Breast epithelium (tissue), 4 donors: Measurements from ENCODE around the gene PHACTR1. TPM values are rescaled to one million over a fixed set of nuclear protein-coding genes. Genes with fewer than 3 reads are reported as not detected.

Source experiments
- DNase-seq, 2 donors: peaks; one replicate each; pipeline ENCODE4 v3.0.0-alpha.2; 2019; ENCODE audit warnings: low spot score in 2 of 2
- H3K27ac ChIP-seq, 2 donors: fragments of 200-600 bp; sonication (generic) in 1 of 2; one replicate each; pipeline ENCODE4 v1.5.1; 2016 to 2019; ENCODE audit warnings: mild to moderate bottlenecking in 1 of 2
- H3K27me3 ChIP-seq, 2 donors: fragments of 200-600 bp; sonication (generic) in 1 of 2; one replicate each; pipeline versions ENCODE4 v1.5.1 to v1.6.0; 2017 to 2019; ENCODE audit warnings: control low read depth in 1 of 2, mild to moderate bottlenecking in 1 of 2
- H3K36me3 ChIP-seq: fragments of 200-600 bp; one replicate; pipeline ENCODE4 v1.5.1; 2019
- H3K4me1 ChIP-seq, 2 donors: fragments of 200-600 bp; sonication (generic); one replicate each; pipeline ENCODE4 v1.5.1; 2016 to 2019; ENCODE audit warnings: control low read depth in 1 of 2
- H3K4me3 ChIP-seq, 3 donors: fragments of 200-600 bp; sonication (generic); 1 replicate in 2 of 3; 2 replicates in 1 of 3; pipeline ENCODE4 v1.5.1; 2016 to 2019; ENCODE audit warnings: mild to moderate bottlenecking in 3 of 3, moderate library complexity in 2 of 3
- H3K9me3 ChIP-seq, 2 donors: fragments of 200-600 bp; sonication (generic) in 1 of 2; one replicate each; pipeline ENCODE4 v1.5.1; 2016 to 2019; ENCODE audit warnings: control low read depth in 1 of 2
- CTCF ChIP-seq, 3 donors: fragments of 450-650 bp; IDR thresholded peaks; one replicate each; pipeline ENCODE4 v1.5.1; 2016 to 2017; ENCODE audit warnings: antibody characterized with exemption in 3 of 3, mild to moderate bottlenecking in 3 of 3, moderate library complexity in 3 of 3
- POLR2A ChIP-seq: fragments of 450-650 bp; IDR thresholded peaks from one replicate; pipeline ENCODE4 v1.6.1; 2016; ENCODE audit warnings: antibody characterized with exemption, mild to moderate bottlenecking, moderate library complexity
- POLR2AphosphoS5 ChIP-seq, 3 donors: sonication (generic); formaldehyde crosslinking; IDR thresholded peaks; one replicate each; pipeline ENCODE4 v1.6.1; 2017; ENCODE audit warnings: antibody characterized with exemption in 3 of 3
- intact Hi-C: fragments of 100-400 bp; cut with DNase I; formaldehyde crosslinking; loops from one replicate; pipeline ENCODE4 v1.15.1; 2023; ENCODE audit warnings: low total_unique reads
- total RNA-seq, 3 donors: library from RNA; depleted of rRNA; stranded (reverse); fragments of >200 nt; gene quantifications; one replicate each; pipeline ENCODE4 v1.1.0, GENCODE V29; 2016

PHACTR1 gene
- total RNA-seq, 3 donors from 2014 or later = 4.1 to 5.6 (median 4.6) TPM

DNA sequence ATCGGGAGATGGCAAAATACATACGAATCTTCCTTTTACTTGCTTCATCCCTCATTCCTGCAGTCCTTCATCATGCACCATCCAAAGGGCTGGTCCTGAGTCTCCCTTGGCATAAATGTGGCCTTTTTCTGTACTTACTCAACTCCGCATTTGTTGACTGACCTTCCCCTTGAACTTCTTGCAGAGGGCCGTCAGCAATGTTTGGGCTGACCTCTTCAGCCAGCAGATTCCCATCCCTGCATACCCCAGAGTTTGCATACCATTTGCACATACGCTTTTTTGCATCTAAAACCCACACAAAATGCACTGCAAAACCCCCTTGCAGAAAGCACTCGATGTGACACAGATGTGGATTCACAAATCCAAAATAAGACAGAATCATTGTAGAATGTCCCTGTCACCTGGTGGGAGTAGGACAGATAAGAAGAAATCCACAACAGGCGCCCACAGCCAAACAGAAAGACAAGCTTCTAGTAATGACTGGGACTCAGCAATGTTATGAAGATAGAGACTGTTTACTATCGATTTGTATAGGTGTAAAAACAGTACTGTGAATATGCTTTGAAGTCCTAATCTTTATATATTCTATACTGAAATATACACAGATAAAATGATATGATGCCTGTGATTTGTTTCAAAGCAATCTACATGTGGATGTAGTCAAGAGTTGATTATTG is 566.0 kb downstream of the PHACTR1 start:
- no peak for DNase-seq
- Histone ChIP-seq H3K27ac (no peak overlapping the region), H3K4me3 (no peak overlapping the region), H3K4me1 (no peaks in the 10 kb centered on the region), H3K36me3 (no peaks in the 10 kb centered on the region), H3K27me3 (no peaks in the 10 kb centered on the region), H3K9me3 (peaks cover 13 to 15% of the 10 kb centered on the region in 2 donors)
- intact Hi-C loops = no loop called here
- TF ChIP-seq POLR2A = no peak
- no peak for TF ChIP-seq CTCF (IDR thresholded peaks at IDR 0.05)
- no peak for TF ChIP-seq POLR2AphosphoS5 (IDR thresholded peaks at IDR 0.05)

DNA sequence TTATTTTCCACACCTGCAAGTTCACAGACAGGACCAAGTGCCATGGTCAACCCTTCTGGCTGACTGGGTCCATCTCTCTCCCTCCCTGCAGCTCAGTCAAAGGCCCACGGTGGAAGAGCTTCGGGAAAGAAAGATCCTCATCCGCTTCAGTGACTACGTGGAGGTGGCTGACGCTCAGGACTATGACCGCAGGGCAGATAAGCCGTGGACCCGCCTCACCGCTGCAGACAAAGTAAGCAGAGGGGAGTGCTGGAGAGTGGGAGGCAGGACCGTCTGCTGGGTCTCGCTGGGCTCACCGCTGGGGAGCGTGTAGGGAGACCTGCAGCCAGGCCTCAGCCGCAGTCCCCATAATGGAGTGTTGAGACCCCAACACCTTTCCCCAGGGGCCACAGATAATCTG is 566.8 kb downstream of the PHACTR1 start:
- peaks cover 19 to 20% of the 10 kb centered on the region in 2 donors for H3K9me3 ChIP-seq
- no peak overlapping the region for H3K27ac ChIP-seq
- no peaks in the 10 kb centered on the region for H3K4me1 ChIP-seq
- no peaks in the 10 kb centered on the region for H3K27me3 ChIP-seq
- DNase-seq = no peak
- no peaks in the 10 kb centered on the region for H3K36me3 ChIP-seq
- H3K4me3 ChIP-seq = no peak overlapping the region
- TF ChIP-seq CTCF (IDR thresholded peaks at IDR 0.05) (no peak), POLR2A (no peak), POLR2AphosphoS5 (IDR thresholded peaks at IDR 0.05) (no peak)
- intact Hi-C loops = no loop called here

DNA sequence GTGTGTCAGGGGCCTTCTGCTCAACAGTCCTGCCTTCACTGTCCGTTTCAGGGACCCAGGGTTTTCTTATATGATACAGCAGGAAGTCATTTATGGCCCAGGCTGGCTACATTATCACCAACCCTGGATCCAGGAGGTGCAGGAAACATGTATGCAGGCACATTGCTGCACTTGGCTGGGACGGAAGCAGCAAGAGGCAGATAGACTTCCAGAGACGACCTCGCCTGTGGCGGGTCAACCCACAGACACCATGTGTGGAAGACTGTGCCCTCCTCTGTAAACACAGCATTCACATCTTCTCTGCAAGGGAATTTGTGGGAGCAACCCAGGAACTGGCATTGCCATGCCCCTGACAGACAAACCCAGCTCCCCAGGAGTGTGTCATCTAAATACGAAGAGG is 568.1 kb downstream of the PHACTR1 start:
- H3K36me3 ChIP-seq = no peaks in the 10 kb centered on the region
- TF ChIP-seq CTCF (IDR thresholded peaks at IDR 0.05) = no peak
- no peak for TF ChIP-seq POLR2A
- no peak for TF ChIP-seq POLR2AphosphoS5 (IDR thresholded peaks at IDR 0.05)
- no peak overlapping the region for H3K27ac ChIP-seq
- H3K9me3 ChIP-seq = peaks cover 20 to 27% of the 10 kb centered on the region in 2 donors
- H3K4me1 ChIP-seq = no peaks in the 10 kb centered on the region
- no peak overlapping the region for H3K4me3 ChIP-seq
- no peaks in the 10 kb centered on the region for H3K27me3 ChIP-seq
- no peak for DNase-seq
- intact Hi-C loops = no loop called here

DNA sequence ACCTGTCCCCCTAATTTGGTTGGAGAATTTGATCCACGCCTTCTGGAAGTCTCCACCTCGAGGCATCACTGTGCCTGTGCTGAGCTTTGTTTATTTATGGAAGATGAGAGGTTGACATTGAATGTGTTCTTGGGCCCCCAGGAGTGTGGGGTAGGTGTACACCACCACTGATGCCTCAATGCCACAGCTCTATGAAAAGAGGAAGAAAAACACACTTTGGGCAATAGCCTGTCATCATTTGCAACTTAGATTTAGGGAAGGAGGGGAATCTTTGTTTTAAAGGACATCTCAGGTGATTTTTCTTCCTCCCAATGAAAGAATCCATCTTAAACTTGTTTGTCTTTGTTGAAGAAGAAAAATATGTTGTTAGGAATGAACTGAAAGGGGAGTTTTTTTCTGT is 569.1 kb downstream of the PHACTR1 start:
- TF ChIP-seq POLR2AphosphoS5 (IDR thresholded peaks at IDR 0.05) (no peak), CTCF (IDR thresholded peaks at IDR 0.05) (no peak), POLR2A (no peak)
- peaks cover 20 to 27% of the 10 kb centered on the region in 2 donors for H3K9me3 ChIP-seq
- no peaks in the 10 kb centered on the region for H3K4me1 ChIP-seq
- intact Hi-C loops = no loop called here
- no peak for DNase-seq
- H3K27ac ChIP-seq = no peak overlapping the region
- H3K36me3 ChIP-seq = no peaks in the 10 kb centered on the region
- no peak overlapping the region for H3K4me3 ChIP-seq
- no peaks in the 10 kb centered on the region for H3K27me3 ChIP-seq

DNA sequence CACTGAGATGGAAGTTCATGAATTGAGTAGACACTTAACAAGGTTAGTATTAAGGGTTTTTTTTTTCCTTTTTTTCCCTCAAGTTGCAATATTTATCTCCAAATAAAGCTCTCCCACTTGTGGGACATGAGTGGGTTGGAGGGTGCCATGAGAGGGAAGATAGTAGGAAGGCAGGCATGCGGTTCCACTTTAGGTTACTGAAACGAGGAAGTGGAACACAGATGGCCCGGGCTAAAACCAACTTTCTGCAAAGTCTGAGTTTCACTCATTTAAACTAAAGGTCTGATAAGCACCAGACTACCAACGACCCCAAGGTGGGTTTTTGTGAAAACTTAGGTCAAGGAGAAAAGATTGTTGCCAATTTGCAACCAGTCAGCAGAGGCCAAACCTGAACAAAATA is 569.6 kb downstream of the PHACTR1 start:
- H3K9me3 ChIP-seq = peaks cover 20 to 27% of the 10 kb centered on the region in 2 donors
- H3K36me3 ChIP-seq = no peaks in the 10 kb centered on the region
- intact Hi-C loops = no loop called here
- H3K27ac ChIP-seq = no peak overlapping the region
- H3K27me3 ChIP-seq = no peaks in the 10 kb centered on the region
- no peak for DNase-seq
- H3K4me1 ChIP-seq = no peaks in the 10 kb centered on the region
- no peak overlapping the region for H3K4me3 ChIP-seq
- TF ChIP-seq POLR2A = no peak
- TF ChIP-seq POLR2AphosphoS5 (IDR thresholded peaks at IDR 0.05) = no peak
- TF ChIP-seq CTCF (IDR thresholded peaks at IDR 0.05) = no peak
